Calu3 (cell line): Measurements from ENCODE around the gene HYCC2. TPM values are rescaled to one million over a fixed set of nuclear protein-coding genes. Genes with fewer than 3 reads are reported as not detected.

Source experiments
- BruUV-seq: library from RNA; stranded (reverse); fragments of 400-500 nt; replicated peaks from 2 replicates; lab custom pipeline; 2021; lab: Mats Ljungman, UMichigan
- CTCF ChIA-PET: fragments of 300-600 bp; sonication (Branson Sonifier 250); formaldehyde crosslinking; loops from one replicate; lab custom pipeline; 2022; ENCODE audit warnings: antibody characterized with exemption; lab: Charles Lee
- DNase-seq: peaks from one replicate; pipeline ENCODE4 v3.0.0; 2022
- H3K27ac Mint-ChIP-seq: one replicate; pipeline ENCODE4 v1.8.0; 2022; ENCODE audit warnings: mixed read lengths; ENCODE audit not compliant: unreplicated experiment
- H3K27me3 Mint-ChIP-seq: one replicate; pipeline ENCODE4 v1.8.0; 2022; ENCODE audit warnings: mixed read lengths; ENCODE audit not compliant: unreplicated experiment
- H3K36me3 Mint-ChIP-seq: one replicate; pipeline ENCODE4 v1.8.0; 2022; ENCODE audit warnings: mild to moderate bottlenecking, moderate library complexity, mixed read lengths; ENCODE audit not compliant: insufficient read depth, unreplicated experiment
- H3K4me1 Mint-ChIP-seq: one replicate; pipeline ENCODE4 v1.8.0; 2022; ENCODE audit warnings: mild to moderate bottlenecking, low read depth, mixed read lengths; ENCODE audit not compliant: unreplicated experiment
- H3K4me3 Mint-ChIP-seq: one replicate; pipeline ENCODE4 v1.8.0; 2022; ENCODE audit warnings: mild to moderate bottlenecking, low read depth, moderate library complexity, mixed read lengths; ENCODE audit not compliant: unreplicated experiment
- H3K9me3 Mint-ChIP-seq: one replicate; pipeline ENCODE4 v1.8.0; 2022; ENCODE audit warnings: low read depth, mixed read lengths; ENCODE audit not compliant: unreplicated experiment
- CTCF ChIP-seq: fragments of 200-600 bp; IDR thresholded peaks from one replicate; pipeline ENCODE4 v1.8.0; 2022; ENCODE audit warnings: antibody characterized with exemption; ENCODE audit not compliant: unreplicated experiment
- intact Hi-C: fragments of 100-400 bp; cut with micrococcal nuclease; formaldehyde crosslinking; loops from one replicate; pipeline ENCODE4 v1.10.0; 2022; ENCODE audit not compliant: unreplicated experiment
- total RNA-seq: library from RNA; stranded (reverse); gene quantifications from 2 replicates; pipeline ENCODE4 v1.2.3, GENCODE V29; 2022

Gene HYCC2
- total RNA-seq, 1 experiment from 2014 or later, result 45.6 TPM

GRCh38 chr2:201107624-201108023 is 36.2 kb upstream of the HYCC2 start:
- Mint-ChIP-seq H3K9me3 (no peaks in the 10 kb centered on the region), H3K27ac (no peak overlapping the region), H3K36me3 (peaks cover 18% of the 10 kb centered on the region), H3K27me3 (no peaks in the 10 kb centered on the region), H3K4me3 (no peak overlapping the region), H3K4me1 (no peaks in the 10 kb centered on the region)
- CTCF ChIA-PET, result interaction anchor here (0.6 kb wide), 1 partner anchor 83 kb away, joined by 3 read pairs; no protein-coding TSS in a partner anchor
- TF ChIP-seq CTCF, result no peak
- intact Hi-C loops, result no loop called here
- BruUV-seq, result no TSS peak
- DNase-seq, result no peak

GRCh38 chr2:201105759-201106158 is 34.3 kb upstream of the HYCC2 start:
- intact Hi-C loops, result no loop called here
- DNase-seq, result no peak
- no peak for TF ChIP-seq CTCF
- H3K9me3 Mint-ChIP-seq, result no peaks in the 10 kb centered on the region
- H3K27me3 Mint-ChIP-seq, result no peaks in the 10 kb centered on the region
- CTCF ChIA-PET, result no interaction called here
- no TSS peak for BruUV-seq
- no peaks in the 10 kb centered on the region for H3K4me1 Mint-ChIP-seq
- no peak overlapping the region for H3K27ac Mint-ChIP-seq
- peaks cover 18% of the 10 kb centered on the region for H3K36me3 Mint-ChIP-seq
- no peak overlapping the region for H3K4me3 Mint-ChIP-seq

GRCh38 chr2:201100497-201100896 is 29.0 kb upstream of the HYCC2 start:
- TF ChIP-seq CTCF, result no peak
- Mint-ChIP-seq H3K36me3 (peaks cover 6% of the 10 kb centered on the region), H3K4me1 (no peaks in the 10 kb centered on the region), H3K27me3 (no peaks in the 10 kb centered on the region), H3K27ac (no peak overlapping the region), H3K4me3 (no peak overlapping the region), H3K9me3 (no peaks in the 10 kb centered on the region)
- CTCF ChIA-PET, result no interaction called here
- no TSS peak for BruUV-seq
- DNase-seq, result no peak
- intact Hi-C loops, result no loop called here

- TF ChIP-seq CTCF, result no peak
- H3K4me3 Mint-ChIP-seq, result no peak overlapping the region
- peaks cover 6% of the 10 kb centered on the region for H3K36me3 Mint-ChIP-seq
- H3K4me1 Mint-ChIP-seq, result no peaks in the 10 kb centered on the region
- H3K27me3 Mint-ChIP-seq, result no peaks in the 10 kb centered on the region
- CTCF ChIA-PET, result no interaction called here
- intact Hi-C loops, result no loop called here
- no peak for DNase-seq
- H3K27ac Mint-ChIP-seq, result no peak overlapping the region
- no peaks in the 10 kb centered on the region for H3K9me3 Mint-ChIP-seq
- BruUV-seq, result no TSS peak
Observed at GRCh38 chr2:201093573-201093972, 22.1 kb upstream of the HYCC2 start.
